ENCODE measurements around the gene EEPD1.
A peak's percentile ranks its signal among the peaks of the same experiment; 100 is the strongest.
"Not testable (repeated sequence)": the region's sequence is repeated elsewhere in the genome, so short reads cannot be mapped to it uniquely, and the experiment has no call there.

The EEPD1 gene

DNA sequence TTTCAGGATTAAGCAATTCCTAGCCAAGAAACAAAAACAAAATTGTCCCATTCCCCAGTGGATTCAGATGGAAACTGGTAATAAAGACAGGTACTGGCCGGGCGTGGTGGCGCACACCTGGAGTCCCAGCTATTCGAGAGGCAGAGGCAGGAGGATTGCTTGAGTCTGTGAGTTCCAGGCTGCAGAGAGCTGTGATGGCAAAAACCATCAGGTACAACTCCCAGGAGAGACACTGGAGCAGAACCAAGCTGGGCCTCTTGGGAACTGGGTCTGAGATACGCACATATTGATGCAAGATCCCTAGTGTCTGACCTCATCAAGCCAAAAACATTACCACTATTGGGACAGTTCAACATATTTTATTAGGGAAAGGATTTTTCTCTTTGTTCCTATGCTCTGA, 152.6 kb downstream of the EEPD1 start:
- DNase-seq, result no peak

DNA sequence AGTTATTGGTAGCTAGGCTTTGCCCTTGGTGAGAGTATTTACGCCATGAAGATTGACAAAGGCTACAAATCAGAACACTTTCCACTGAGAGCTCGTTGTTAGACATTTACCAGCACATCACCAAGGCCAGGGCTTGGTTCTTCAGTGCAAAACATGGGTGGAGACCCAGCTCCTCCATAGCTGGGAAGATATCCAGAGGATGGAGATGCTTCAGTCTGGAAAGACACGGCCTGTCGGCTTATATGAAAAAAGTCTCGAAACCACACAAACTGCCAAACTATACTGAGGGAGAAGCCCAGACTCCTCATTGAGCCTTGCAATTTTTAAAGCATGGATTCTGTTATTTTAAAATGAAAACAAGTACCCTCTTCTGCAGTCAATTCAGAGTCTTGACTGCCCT, 153.2 kb downstream of the EEPD1 start:
- DNase-seq, result no peak

DNA sequence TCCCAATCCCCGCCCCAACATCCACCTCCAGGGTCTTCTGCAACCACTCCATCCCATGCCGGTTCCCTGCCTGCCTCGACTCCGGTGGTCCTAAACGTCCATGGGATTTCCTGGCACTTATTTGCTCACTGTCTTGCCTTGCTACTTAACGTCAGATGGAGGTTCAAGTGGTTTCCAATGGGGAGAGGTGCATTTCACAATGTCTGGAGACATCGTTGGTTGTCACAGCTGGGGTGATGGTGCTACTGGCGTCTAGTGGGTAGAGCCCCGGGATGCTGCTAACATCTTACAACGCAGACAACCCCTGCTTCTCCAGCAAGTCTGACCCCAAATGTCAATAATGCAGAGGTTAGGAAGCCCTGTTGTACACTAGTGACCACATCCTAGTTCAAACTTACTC, 153.7 kb downstream of the EEPD1 start:
- DNase-seq, result no peak

DNA sequence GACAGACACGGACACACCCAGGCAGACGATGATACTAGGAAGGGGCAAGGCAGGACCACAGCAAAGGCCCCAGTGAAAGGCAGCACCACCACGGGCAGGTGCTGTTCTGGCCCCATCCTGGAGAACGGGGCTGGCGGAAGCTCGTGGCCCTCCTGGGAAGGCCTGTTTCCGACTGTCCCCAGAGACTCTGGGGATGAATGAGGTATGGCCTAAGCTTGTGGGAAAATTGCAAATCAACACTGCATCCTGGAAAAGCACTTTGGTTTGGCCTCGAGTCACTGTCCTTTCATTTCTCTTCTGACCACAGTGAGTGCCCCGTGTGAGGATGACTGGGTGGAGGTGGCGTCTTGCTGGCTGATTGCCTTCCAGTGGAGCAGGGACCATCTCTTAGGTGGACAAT, 155.0 kb downstream of the EEPD1 start:
- no peak for DNase-seq

DNA sequence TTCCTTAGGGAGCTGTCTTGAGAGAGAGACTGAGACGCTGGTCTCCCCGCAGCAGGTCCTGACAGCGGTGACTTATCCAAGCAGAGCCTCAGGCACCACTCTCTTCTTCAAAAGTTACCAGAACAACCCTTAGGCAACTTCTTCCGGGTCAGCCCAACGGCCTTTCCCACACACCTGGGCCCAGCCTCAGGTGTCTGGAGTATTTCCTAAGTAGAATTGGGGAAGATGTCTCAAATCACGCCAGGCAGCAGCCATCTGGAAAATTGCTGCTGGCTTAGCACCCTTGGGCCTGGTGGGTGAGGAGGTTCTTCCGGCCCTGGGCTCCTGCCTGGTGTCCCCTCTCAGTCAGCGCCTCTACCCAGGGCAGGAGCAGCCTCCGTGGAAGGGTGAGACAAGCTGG, 156.2 kb downstream of the EEPD1 start:
- no peak for DNase-seq

DNA sequence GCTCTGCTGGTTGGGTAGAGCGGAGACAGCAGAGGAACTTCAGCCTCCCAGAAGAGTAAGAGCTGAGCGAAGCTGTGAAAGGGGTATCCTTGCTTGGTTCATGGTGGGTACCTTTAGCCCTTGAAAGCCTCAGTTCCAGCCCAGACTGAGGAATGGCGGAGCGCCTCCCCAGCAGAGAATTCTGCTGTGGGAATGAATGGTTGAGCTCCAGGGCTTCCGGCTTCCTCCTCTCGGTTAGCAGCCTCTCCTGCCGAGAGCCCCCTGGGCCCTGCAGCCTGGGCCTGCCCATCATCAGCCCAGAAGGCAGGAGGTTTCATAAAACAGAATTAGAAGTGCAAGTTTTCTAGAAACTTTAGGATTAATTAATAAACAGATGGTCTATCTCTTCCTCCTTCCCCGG, 156.7 kb downstream of the EEPD1 start:
- DNase-seq, result no peak

DNA sequence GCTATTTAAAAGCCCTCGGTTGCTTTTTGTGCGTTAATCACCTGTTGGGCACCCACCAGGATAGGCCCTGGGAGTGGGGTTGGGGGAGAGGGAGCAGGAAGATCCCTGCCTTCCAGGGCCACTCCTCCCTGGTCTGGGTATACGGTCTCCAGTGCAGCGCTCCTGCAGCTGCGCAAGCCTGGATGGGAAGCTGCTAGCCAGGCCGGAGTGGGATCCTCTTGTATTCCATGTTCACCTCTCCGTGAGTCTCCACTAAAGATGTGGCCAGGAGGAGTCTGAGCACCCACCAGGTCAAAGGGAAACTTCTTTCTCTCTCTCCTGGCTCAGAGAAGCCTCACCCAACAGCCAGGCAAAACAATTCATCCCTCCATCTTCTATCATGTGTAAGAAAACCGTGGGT, 157.8 kb downstream of the EEPD1 start:
- no peak for DNase-seq

DNA sequence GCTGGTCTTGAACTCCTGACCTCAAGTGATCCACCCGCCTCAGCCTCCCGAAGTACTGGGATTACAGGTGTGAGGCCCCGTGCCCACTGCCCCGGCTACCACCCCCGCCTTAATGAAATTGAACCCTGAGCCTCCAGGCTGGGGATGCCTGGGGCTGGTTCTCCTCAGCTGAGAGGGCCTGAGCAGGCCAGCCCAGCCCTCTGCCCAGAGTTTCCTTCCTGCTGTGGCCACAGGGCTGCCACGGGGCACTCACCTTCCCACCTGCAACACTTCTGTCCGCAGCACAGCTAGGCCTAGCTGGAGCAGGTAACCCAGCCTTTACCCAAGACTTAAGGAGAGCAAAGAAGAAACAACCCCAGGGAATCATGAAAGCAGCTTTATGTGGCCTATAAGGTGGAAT, 158.5 kb downstream of the EEPD1 start:
- DNase-seq, result no peak

DNA sequence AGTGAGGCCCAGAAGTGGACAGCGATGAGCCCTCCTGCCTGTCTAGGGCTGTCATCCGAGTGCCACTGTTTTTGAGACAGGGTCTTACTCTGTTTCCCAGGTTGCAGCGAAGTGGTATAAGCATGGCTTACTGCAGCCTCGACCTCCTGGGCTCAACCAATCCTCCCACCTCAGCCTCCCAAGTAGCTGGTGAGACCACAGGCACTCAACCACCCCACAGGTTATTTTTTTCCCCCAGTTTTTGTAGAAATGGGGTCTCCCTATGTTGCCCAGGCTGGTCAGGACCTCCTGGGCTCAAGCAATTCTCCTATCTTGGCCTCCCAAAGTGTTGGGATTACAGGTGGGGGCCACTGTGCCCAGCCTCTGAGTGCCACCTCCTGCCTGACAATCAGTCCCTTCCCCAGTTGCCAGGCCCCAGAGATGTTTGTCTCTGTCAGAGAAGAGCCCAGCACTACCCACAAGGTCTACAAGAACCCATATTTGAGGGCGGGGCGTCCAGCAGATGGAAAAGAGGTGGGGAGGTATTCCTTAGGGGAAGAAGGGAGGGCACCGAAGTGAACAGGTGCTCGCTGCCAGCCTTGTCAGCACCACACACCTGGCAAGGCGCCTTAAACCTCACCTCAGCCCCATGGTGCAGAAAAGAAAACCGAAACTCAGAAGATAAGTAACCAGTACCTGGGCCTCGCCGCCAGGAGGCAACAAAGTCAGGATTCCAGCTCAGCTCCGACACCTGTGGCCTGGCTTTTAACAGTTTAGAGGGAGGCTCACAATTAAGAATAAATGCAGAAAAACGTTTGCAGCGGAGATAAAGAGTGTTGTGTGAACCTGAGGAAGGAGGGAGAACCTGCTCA, 159.2 kb downstream of the EEPD1 start:
- DNase-seq, result peak; percentile 49

DNA sequence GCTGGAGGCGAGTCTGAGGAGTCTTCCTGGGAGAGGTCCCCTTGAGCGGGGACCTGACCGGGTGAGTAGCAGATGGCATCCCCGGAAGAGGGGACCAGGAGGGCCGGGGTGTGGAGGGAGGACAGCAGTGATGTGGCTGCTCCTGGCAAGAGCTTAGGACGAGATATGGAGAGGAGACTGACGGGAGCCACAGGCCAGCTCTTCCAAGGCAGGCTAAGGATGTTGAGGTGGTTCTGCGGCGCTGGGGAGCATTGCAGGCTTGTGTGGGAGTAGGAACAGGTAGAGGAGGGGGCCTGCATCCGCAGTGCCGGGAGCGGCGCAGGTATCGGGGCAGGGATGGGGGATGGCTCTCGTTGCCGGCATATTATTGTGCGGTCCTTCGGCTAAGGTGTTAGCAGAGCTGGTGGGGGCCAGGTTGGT, 159.9 kb downstream of the EEPD1 start:
- DNase-seq, result no peak

DNA sequence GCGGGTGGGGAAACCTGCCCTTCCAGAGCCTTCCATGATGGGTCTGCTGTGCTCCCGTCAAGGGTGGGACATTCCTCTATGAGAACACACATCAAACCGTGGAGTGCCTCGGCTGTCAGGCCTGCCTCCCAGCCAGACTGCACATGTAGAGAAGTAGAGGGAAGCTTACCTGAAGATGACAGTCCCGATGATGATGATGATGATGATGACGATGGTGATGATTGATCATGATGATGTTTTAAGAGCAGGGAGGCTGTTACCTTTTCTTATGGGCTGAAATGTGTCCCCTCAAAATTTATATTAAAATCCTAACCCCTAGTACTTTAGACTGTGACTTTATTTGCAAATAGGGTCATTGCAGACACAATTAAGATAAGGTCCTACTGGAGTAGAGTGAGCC, 160.6 kb downstream of the EEPD1 start:
- DNase-seq, result no peak

DNA sequence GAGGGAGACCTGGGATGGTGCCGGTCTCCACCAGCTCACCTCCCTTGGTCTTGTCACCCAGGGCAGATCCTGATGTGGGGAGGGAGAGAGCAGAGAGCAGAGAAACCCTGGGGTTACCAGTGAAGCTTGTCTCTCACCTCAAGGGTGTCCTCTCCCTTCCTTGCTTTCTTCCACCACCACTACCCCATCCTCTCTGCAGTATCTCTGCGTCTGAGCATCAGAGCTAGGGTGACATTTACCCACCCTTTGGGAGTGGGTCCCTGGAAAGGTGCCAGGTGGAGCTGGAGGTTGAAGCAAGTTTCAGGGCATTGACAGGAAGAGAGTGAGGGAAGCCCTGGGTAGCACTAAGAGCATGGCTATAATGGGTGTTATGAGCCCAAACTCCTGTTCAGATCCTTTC, 161.4 kb downstream of the EEPD1 start:
- no peak for DNase-seq

DNA sequence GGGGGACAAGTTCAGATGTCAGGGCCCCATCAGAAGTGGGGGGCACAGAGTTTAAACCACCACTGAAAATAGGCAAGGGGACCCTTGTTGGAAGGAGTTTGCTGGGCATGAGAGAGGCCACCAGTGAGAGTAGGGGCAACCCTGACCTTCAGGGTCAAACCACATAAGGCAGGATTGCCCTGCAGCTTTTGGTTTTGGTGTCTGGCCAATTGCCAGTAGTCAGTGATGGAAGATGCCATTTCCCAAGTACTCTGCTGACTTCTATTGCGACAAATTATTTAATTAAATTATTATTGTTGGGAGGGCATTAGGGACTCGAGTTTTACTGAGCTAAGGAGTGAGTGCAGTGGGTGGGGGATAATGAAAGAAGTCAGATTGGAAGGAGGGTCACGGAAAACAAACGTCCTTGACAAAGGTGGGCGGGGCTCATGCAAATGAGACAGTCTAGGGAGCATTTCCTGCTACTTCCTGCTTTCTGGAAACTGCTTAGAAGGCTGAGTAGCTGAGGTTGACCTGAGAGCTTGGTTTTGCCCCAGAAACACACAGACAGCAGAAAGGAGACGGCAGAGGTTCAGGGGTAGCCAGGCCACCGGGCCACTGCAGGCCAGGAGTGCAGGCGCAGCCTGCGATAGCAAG, 162.4 kb downstream of the EEPD1 start:
- no peak for DNase-seq

DNA sequence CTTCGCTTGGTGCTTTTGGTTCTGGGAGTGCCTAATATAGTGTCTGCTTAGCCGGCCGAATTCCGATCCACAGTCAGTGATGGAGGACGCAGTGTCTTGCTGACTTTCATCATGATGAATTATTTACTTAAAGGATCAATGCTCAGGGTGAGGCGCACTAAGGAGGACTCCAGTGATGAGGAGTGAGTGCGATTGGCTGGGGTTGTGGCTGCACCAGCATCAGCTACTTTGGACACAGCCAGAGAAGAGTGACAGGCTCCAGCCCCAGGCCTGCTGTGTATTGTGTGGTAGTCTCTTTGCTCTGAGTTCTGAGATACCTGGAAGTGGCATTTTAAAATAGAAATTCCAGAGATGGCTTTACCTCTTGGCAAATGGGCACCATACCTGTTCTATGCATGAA, 163.3 kb downstream of the EEPD1 start:
- no peak for DNase-seq

DNA sequence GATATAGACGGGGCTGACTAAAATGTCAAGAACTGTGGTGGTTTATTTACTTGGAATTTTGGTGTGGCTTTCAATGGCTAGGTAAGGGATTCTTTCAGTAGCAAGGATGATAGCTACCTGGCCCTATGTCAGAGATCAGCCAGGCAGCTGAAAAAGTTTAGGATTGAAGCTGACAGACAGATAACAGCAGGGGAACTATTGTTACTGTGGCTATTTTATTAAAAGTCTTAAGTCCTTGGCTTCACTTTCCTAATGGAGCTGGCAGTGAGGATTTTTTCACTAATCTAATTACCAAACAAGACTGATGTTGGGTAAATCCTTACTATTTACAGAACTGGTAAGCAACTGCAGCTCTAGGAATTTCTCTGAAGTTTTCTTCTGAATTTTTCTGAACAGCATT, 164.2 kb downstream of the EEPD1 start:
- DNase-seq, result no peak

DNA sequence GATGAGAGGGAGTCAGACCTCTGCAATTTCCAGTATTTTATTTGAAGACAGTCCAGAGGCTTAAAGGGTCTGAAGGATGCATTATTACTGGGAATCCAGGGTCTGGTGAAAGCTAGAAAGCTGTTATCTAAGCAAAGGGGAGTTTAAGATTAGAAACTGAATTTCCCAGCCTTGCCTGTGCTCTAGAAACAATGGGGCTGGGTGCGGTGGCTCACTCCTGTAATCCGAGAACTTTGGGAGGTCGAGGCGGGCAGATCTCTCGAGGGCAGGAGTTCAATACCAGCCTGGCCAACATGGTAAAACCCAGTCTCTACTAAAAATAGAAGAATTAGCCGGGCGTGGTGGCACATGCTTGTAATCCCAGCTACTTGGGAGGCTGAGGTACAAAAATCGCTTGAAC, 165.1 kb downstream of the EEPD1 start:
- DNase-seq, result no peak

DNA sequence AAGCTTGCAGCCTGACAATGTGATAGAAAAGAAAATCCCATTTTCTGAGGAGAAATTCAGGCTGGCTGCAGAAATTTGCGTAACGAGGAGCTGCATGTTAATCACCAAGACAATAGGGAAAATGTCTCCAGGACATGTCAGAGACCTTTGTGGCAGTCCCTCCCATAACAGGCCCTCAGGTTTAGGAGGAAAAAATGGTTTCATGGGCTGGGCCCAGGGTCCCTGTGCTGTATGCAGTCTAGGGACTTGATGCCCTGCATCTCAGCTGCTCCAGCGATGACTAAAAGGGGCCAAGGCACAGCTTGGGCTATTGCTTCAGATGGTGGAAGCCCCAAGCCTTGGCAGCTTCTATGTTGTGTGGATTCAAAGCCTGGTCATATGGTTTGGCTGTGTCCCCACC, 168.2 kb downstream of the EEPD1 start:
- not testable (repeated sequence) for DNase-seq

DNA sequence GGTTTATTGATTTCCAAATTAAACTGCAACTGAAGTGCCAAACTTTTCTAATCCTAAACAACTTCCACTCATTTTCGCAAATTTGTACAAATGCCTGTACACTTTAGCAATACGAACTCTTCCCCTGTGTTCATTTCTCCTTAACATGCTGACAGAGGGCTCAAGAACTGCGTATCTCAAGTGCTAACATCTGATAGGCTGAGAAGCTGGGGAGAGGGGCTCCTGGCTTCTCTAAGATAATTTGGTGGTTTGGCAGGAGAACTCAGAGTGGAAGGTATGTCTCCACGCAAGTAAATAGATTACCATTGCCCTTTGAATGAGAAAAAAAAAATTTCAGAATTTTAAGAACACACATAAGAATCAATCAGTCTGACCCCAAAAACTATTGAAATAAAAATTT, 183.3 kb downstream of the EEPD1 start:
- DNase-seq, result no peak

DNA sequence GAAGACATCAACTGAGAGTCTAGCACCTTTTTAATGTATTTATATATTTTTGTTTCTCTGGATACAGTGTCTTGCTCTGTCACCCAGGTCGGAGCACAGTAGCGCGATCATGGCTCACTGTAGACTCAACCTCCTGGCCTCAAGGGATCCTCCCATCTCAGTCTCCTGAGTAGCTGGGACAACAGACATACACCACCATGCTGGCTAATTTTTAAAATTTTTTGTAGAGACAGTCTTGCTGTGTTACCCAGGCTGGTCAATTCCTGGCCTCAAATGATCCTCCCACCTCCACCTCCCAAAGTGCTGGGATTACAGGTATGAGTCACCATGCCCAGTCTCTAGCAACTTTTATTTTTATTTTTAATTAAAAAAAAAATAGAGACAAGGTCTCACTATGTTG, 185.2 kb downstream of the EEPD1 start:
- no peak for DNase-seq

DNA sequence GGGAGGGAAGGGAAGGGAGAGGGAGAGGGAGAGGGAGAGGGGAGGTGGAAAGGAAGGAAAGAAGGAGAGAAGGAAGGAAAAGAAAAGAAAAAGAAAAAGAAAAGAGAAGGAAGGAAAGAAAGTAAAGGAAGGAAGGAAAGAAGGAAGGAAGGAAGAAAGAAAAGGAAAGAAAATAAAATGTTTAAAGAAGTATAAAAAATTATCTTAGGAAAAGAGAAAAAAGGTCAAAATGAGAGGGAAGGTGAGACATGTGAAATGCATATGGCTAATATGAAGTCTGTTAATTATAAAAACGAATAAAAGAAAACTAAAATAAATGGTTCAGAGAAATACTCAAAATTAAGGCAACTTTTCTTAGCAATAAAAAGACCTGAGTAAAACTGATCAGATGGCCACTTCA, 190.5 kb downstream of the EEPD1 start:
- no peak for DNase-seq

DNA sequence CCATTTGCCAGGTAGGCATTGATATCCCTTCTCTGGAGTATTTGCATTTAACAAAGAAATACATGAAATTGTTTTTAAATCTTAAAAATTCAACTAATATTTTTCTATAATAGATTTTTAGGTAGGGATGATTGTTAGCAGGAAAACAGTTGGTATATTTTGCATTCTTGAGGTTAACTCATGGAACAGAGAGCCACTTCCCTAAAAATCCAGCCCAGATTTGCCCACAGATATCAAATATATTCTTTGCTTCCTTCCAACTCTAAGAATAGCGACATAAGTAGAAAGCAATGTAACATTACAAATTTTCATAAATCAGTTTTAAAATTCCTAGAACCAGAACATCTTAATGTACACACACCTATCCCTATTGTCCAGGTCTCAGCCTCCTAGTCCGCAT, 191.6 kb downstream of the EEPD1 start:
- no peak for DNase-seq

DNA sequence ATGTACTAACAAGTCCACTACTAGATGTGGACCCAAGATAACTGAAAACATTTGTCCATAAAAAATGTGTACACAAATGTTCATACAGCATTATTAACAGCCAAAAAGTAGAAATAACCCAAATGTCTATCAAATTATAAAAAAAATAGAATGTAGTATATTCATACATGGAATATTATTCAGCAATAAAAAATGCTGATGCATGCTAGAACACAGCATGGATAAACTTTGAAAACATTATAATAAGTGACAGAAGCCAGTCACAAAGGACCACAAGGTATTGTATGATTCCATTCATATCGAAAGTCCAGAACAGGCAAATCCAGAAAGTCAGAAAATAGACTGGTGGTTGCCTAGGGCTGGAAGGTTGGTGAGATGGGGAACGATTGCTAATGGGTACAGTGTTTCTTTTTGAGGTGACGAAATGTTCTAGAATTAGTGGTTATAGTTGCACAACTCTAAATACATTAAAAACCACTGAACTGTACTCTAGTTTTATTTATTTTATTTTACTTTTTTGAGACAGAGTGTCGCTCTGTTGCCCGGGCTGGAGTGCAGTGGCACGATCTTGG, 193.3 kb downstream of the EEPD1 start:
- no peak for DNase-seq

DNA sequence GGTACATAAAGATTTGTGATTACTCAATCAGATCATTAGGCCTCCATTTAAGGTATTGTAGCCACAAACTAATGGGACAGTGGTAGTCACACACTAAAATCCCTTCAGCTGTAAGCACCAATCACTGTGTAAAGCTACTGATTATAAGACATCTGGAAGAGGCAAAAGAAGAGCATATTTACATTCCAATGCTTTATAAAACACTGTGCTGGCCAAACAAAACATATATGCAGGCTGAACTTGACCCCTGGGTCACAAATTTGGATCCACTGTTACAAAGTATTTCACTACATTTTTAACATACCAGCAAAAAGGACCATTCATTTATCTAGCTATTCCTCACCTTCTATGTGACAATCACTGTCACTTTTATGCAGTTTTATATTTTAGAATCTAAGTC, 195.2 kb downstream of the EEPD1 start:
- DNase-seq, result no peak

DNA sequence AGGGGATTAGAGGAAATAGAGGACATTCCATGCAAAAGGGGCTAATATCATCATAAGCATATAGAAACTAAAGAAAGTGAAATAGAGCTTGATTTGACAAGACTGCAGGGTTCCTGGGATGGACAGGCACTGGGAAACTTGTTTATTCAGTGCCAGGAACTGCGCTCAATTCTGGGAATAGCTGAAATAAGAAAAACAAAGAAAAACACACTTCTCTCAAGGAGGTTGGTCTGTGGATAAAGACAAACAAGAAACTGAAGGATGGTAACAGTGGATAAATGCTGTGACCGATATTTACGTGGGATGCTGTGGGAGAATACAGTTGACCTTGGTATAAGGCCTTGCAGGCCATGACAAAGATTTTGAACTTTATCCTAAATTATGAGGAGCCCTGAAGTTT, 195.7 kb downstream of the EEPD1 start:
- no peak for DNase-seq

DNA sequence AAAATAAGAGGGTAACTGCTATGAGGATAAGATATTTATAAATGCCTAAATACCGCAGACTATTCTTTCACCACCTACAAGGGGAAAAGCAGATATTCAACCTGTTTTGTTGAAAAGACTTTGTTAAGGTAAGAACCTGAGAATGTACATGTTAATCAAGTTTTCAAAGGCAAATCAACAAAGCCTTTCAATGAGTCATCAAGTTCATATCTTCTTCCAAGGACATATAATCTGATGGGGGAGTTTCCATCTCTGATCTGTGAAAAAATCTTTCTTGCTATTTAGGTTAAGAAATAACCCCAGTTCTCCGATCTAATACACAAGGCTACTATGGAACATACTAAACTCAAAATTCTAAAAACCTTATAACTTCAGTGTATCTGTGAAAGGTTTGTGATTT, 196.6 kb downstream of the EEPD1 start:
- no peak for DNase-seq
